Esophagus squamous epithelium (tissue), 4 donors: ENCODE measurements around the gene PPL.

Source experiments
- POLR2A ChIP-seq, 4 donors: fragments of 450-650 bp; IDR thresholded peaks; one replicate each; pipeline ENCODE4 v1.6.1; 2017; ENCODE audit warnings: antibody characterized with exemption in 4 of 4, mild to moderate bottlenecking in 4 of 4, moderate library complexity in 3 of 4
- TF ChIP-seq, protein P1 (sequence below), 6 experiments: fragments of 450-650 bp in 4 of 6; fragments of 200-600 bp in 2 of 6; sonication (generic) in 2 of 6; IDR thresholded peaks; one replicate each; pipeline ENCODE4 v1.5.1; 2016 to 2019; ENCODE audit warnings: antibody characterized with exemption in 6 of 6, mild to moderate bottlenecking in 4 of 6, moderate library complexity in 4 of 6

DNA sequence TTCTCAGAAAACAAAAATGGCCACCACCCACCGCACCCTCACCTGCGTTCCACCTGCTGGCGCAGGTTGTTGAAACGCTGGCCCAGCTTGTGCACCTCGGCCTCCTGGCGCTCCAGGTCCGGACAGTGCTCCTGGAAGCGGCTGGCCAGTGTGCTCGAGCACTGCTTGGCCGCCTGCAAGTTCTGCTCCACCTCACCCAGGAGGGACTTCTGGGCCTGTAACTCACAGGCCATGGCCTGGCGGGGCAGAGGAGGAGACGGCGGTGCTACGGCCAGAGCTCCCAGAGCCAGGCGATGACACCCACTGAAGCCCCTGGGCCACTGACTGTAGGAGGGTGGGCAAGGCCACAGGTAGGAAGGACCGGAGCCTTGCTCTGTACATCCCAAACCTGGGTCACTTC is 46.3 kb downstream of the PPL start:
- TF ChIP-seq, protein P1, sequence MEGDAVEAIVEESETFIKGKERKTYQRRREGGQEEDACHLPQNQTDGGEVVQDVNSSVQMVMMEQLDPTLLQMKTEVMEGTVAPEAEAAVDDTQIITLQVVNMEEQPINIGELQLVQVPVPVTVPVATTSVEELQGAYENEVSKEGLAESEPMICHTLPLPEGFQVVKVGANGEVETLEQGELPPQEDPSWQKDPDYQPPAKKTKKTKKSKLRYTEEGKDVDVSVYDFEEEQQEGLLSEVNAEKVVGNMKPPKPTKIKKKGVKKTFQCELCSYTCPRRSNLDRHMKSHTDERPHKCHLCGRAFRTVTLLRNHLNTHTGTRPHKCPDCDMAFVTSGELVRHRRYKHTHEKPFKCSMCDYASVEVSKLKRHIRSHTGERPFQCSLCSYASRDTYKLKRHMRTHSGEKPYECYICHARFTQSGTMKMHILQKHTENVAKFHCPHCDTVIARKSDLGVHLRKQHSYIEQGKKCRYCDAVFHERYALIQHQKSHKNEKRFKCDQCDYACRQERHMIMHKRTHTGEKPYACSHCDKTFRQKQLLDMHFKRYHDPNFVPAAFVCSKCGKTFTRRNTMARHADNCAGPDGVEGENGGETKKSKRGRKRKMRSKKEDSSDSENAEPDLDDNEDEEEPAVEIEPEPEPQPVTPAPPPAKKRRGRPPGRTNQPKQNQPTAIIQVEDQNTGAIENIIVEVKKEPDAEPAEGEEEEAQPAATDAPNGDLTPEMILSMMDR (IDR thresholded peaks at IDR 0.05): no peak
- TF ChIP-seq POLR2A (IDR thresholded peaks at IDR 0.05): no peak
